ENCODE measurements around the gene HAUS3. TPM values are rescaled to one million over a fixed set of nuclear protein-coding genes. Genes with fewer than 3 reads are reported as not detected.

HAUS3 gene
- total RNA-seq, 1 experiment from 2014 or later = 11.9 TPM

- Mint-ChIP-seq H3K36me3 (peaks cover 19% of the 10 kb centered on the region), H3K27ac (peak overlapping the region; percentile 25; the same call in 1 of the 2 replicates), H3K27me3 (ENCODE audit: low read depth) (no peaks in the 10 kb centered on the region), H3K4me1 (peaks cover 25% of the 10 kb centered on the region), H3K9me3 (no peaks in the 10 kb centered on the region), H3K4me3 (no peak overlapping the region)
- ChIA-PET CTCF (interaction anchor here (1.0 to 2.6 kb wide), 3 partner anchors 17 to 205 kb away, joined by 3 to 16 read pairs (median 7); no protein-coding TSS in a partner anchor), POLR2A (interaction anchor here (0.6 kb wide), 1 partner anchor 619 kb away, joined by 4 read pairs; no protein-coding TSS in a partner anchor)
- TF ChIP-seq, protein P1, sequence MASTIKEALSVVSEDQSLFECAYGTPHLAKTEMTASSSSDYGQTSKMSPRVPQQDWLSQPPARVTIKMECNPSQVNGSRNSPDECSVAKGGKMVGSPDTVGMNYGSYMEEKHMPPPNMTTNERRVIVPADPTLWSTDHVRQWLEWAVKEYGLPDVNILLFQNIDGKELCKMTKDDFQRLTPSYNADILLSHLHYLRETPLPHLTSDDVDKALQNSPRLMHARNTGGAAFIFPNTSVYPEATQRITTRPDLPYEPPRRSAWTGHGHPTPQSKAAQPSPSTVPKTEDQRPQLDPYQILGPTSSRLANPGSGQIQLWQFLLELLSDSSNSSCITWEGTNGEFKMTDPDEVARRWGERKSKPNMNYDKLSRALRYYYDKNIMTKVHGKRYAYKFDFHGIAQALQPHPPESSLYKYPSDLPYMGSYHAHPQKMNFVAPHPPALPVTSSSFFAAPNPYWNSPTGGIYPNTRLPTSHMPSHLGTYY (CRISPR knock-in tag; IDR thresholded peaks at IDR 0.05) = no peak
- TF ChIP-seq TCF7 (CRISPR knock-in tag; IDR thresholded peaks at IDR 0.05; ENCODE audit: low read depth) (no peak), E2F1 (CRISPR knock-in tag; IDR thresholded peaks at IDR 0.05) (no peak), TEAD4 (CRISPR knock-in tag; IDR thresholded peaks at IDR 0.05) (no peak), TEAD1 (CRISPR knock-in tag; IDR thresholded peaks at IDR 0.05) (no peak), ZNF232 (CRISPR knock-in tag; IDR thresholded peaks at IDR 0.05) (no peak), KAT7 (CRISPR knock-in tag; IDR thresholded peaks at IDR 0.05; ENCODE audit: borderline replicate concordance) (no peak), NR2C2 (CRISPR knock-in tag; IDR thresholded peaks at IDR 0.05) (no peak), NFE2L1 (CRISPR knock-in tag; IDR thresholded peaks at IDR 0.05) (no peak), SMAD4 (CRISPR knock-in tag; IDR thresholded peaks at IDR 0.05) (no peak), FOXJ3 (CRISPR knock-in tag; IDR thresholded peaks at IDR 0.05; ENCODE audit: borderline replicate concordance) (no peak), PREB (CRISPR knock-in tag; IDR thresholded peaks at IDR 0.05; ENCODE audit: borderline replicate concordance) (no peak)
- TF ChIP-seq, protein P2, sequence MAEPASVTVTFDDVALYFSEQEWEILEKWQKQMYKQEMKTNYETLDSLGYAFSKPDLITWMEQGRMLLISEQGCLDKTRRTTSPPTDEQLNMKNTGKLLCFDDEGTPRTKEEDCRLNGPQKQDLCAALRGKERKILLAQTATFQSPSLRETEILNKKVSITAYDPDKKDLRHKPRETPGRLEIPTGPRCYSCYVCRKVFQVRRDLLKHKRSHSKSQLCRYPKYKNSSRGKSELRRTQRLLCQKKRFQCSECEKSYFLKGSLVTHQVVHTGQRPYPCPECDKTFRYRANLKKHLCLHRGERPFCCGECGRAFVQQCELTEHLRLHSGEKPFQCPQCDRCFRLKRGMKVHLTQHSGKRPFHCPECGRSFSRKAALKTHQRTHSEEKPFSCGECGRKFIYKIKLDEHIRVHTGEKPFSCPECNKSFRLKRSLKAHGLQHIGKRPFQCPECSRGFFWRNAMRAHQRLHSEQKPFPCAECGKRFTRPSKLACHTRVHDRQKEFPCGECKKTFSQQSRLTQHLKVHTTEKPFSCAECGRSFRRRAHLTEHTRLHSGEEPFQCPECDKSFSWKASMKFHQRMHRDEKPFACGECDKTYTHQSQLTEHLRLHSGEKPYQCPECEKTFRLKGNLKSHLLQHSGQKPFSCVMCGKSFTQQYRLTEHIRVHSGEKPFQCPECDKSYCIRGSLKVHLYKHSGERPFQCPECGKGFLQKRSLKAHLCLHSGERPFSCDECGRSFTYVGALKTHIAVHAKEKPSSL (CRISPR knock-in tag; conservative IDR thresholded peaks at IDR 0.05) = no peak
- TF ChIP-seq, protein P3, sequence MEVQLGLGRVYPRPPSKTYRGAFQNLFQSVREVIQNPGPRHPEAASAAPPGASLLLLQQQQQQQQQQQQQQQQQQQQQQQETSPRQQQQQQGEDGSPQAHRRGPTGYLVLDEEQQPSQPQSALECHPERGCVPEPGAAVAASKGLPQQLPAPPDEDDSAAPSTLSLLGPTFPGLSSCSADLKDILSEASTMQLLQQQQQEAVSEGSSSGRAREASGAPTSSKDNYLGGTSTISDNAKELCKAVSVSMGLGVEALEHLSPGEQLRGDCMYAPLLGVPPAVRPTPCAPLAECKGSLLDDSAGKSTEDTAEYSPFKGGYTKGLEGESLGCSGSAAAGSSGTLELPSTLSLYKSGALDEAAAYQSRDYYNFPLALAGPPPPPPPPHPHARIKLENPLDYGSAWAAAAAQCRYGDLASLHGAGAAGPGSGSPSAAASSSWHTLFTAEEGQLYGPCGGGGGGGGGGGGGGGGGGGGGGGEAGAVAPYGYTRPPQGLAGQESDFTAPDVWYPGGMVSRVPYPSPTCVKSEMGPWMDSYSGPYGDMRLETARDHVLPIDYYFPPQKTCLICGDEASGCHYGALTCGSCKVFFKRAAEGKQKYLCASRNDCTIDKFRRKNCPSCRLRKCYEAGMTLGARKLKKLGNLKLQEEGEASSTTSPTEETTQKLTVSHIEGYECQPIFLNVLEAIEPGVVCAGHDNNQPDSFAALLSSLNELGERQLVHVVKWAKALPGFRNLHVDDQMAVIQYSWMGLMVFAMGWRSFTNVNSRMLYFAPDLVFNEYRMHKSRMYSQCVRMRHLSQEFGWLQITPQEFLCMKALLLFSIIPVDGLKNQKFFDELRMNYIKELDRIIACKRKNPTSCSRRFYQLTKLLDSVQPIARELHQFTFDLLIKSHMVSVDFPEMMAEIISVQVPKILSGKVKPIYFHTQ (CRISPR knock-in tag; IDR thresholded peaks at IDR 0.05) = no peak
- ATAC-seq (no peak), DNase-seq (ENCODE audit: low spot score) (no peak)
Observed at GRCh38 chr4:2236944-2237666, 4.8 kb downstream of the HAUS3 start.

- DNase-seq (ENCODE audit: low spot score) (no peak), ATAC-seq (no peak)
- no peaks in the 10 kb centered on the region for H3K9me3 Mint-ChIP-seq
- H3K4me3 Mint-ChIP-seq = no peak overlapping the region
- peaks cover 12% of the 10 kb centered on the region for H3K36me3 Mint-ChIP-seq
- H3K27me3 Mint-ChIP-seq (ENCODE audit: low read depth) = 0 out of 2 replicates have a peak, but pooled peaks cover 4% of the 10 kb centered on the region
- H3K4me1 Mint-ChIP-seq = no peaks in the 10 kb centered on the region
- no peak overlapping the region for H3K27ac Mint-ChIP-seq
- ChIA-PET CTCF (interaction anchor here (0.6 to 0.8 kb wide), 2 partner anchors 102 to 211 kb away, joined by 3 to 4 read pairs; no protein-coding TSS in a partner anchor), POLR2A (no interaction called here)
- TF ChIP-seq, protein P4, sequence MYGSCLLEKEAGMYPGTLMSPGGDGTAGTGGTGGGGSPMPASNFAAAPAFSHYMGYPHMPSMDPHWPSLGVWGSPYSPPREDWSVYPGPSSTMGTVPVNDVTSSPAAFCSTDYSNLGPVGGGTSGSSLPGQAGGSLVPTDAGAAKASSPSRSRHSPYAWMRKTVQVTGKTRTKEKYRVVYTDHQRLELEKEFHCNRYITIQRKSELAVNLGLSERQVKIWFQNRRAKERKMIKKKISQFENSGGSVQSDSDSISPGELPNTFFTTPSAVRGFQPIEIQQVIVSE (CRISPR knock-in tag; IDR thresholded peaks at IDR 0.05; ENCODE audit: borderline replicate concordance) = no peak
- no peak for TF ChIP-seq EMX1 (CRISPR knock-in tag; IDR thresholded peaks at IDR 0.05)
- no peak for TF ChIP-seq MLX (CRISPR knock-in tag; IDR thresholded peaks at IDR 0.05)
- TF ChIP-seq ZNF512 (CRISPR knock-in tag; IDR thresholded peaks at IDR 0.05; ENCODE audit: borderline replicate concordance) = no peak
- TF ChIP-seq MYBL2 (CRISPR knock-in tag; IDR thresholded peaks at IDR 0.05) = no peak
- no peak for TF ChIP-seq ZNF138 (CRISPR knock-in tag; conservative IDR thresholded peaks at IDR 0.05)
- no peak for TF ChIP-seq FOXP1 (CRISPR knock-in tag; IDR thresholded peaks at IDR 0.05; ENCODE audit: borderline replicate concordance)
- no peak for TF ChIP-seq GABPB1 (CRISPR knock-in tag; IDR thresholded peaks at IDR 0.05)
Observed at GRCh38 chr4:2231082-2231481, 10.8 kb downstream of the HAUS3 start.

Data from WTC11 (cell line).